Mammary epithelial cell (primary cell): ENCODE results near the gene TIFAB.

Experiments
- EZH2 ChIP-seq: IDR thresholded peaks from 2 replicates; pipeline ENCODE4 v1.6.1; 2012; ENCODE audit warnings: low read length, inconsistent platforms, borderline replicate concordance
- TF ChIP-seq, protein P1 (sequence below), 2 donors: IDR thresholded peaks in 1 of 2; conservative IDR thresholded peaks in 1 of 2; 2 replicates each; pipeline ENCODE4 v1.5.1; 2011 to 2012; ENCODE audit warnings: inconsistent platforms in 2 of 2, low read length in 2 of 2, mild to moderate bottlenecking in 2 of 2, control low read depth in 1 of 2, low read depth in 1 of 2; ENCODE audit not compliant: insufficient read depth in 1 of 2; ENCODE audit errors: extremely low read depth in 1 of 2

DNA sequence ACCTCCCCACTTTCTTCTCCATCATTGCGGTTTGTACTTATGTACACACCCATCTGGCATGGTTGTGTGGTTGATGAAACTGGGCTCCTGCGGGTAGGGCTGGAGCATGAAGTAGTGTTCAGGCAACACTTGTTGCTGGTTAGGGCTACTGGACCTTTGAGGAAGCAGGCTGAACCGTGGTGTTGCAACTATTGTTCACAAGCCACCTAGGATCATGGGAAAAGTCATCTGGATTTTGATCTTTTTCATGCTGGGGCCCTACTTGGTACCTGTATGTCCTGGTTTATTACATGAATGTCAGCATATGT, 40.1 kb upstream of the TIFAB start:
- TF ChIP-seq, protein P1, sequence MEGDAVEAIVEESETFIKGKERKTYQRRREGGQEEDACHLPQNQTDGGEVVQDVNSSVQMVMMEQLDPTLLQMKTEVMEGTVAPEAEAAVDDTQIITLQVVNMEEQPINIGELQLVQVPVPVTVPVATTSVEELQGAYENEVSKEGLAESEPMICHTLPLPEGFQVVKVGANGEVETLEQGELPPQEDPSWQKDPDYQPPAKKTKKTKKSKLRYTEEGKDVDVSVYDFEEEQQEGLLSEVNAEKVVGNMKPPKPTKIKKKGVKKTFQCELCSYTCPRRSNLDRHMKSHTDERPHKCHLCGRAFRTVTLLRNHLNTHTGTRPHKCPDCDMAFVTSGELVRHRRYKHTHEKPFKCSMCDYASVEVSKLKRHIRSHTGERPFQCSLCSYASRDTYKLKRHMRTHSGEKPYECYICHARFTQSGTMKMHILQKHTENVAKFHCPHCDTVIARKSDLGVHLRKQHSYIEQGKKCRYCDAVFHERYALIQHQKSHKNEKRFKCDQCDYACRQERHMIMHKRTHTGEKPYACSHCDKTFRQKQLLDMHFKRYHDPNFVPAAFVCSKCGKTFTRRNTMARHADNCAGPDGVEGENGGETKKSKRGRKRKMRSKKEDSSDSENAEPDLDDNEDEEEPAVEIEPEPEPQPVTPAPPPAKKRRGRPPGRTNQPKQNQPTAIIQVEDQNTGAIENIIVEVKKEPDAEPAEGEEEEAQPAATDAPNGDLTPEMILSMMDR (conservative IDR thresholded peaks at IDR 0.05 in 1 of 2, IDR thresholded peaks at IDR 0.05 in 1 of 2; ENCODE audit: extremely low read depth in 1 of 2, insufficient read depth in 1 of 2, low read depth in 1 of 2, low read length in 2 of 2): no peak
- TF ChIP-seq EZH2: no peak
